ENCODE measurements around the gene CLMP. TPM values are rescaled to one million over a fixed set of nuclear protein-coding genes. Genes with fewer than 3 reads are reported as not detected.

Gene CLMP
- polyA plus RNA-seq, 4 donors, result 25.2 to 42.3 (median 39.1) TPM

DNA sequence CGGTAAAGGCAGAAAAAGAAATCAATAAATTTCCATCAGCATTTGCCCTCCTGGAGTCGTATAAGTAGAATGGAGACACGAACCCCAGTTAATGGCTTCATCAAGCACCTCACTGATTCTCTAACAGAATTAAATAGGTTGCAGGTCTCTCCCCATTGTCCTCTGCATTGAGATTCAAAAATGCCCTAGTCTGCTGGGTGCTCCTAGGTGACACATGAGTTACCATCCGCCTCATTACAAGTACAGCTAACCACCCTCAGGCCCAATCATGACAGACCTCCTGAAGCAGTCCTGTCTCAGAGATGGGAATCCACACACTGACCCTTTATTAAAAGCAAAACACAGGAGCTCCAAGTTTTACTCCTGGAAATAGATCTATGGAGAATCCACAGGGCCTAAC lies 164.5 kb downstream of the CLMP start:
- no peak for DNase-seq (ENCODE audit: low read depth in 4 of 4, low spot score in 3 of 4)

DNA sequence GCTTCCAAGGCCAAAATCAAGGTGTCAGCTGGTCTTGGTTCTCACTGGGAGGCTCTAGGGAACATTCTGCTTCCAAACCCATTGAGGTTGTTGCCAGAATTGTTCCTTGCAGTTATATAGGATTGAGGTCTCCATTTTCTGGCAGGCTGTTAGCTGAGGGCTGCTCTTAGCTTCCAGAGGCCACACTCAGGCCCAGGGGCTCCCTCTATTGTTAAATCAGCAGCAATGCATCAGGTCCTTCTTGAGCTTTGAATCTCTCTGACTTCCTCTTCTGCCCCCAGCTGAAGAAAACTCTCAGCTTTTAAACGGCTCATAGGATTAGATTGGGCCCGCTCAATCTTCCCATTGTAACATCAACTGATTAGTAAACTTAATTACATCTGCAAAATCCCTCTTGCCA lies 174.1 kb downstream of the CLMP start:
- DNase-seq (ENCODE audit: low read depth in 4 of 4, low spot score in 3 of 4), result no peak

Other genes with a start within 250 kb of the CLMP start
- gene BSX, start 213.4 kb downstream of the CLMP start, polyA plus RNA-seq (ENCODE audit: insufficient read length in 4 of 4), result not detected
- 1,000 to 10,000 TPM; 1,290 to 1,383 (median 1,347) TPM for gene HSPA8, start 133.1 kb downstream of the CLMP start, polyA plus RNA-seq (ENCODE audit: insufficient read length in 4 of 4)
- gene GRAMD1B, start 235.0 kb upstream of the CLMP start, polyA plus RNA-seq (ENCODE audit: insufficient read length in 4 of 4), result 10 to 100 TPM; 10.7 to 13.0 (median 12.1) TPM